HEK293 (cell line): Measurements from ENCODE around the gene TMCO1.

Source experiments
- CTCF ChIA-PET: fragments of 350-600 bp; formaldehyde crosslinking; extraction: SDS; loops from one replicate; lab custom pipeline; 2021; ENCODE audit warnings: antibody characterized with exemption; lab: Yijun Ruan, JAX
- POLR2A ChIA-PET: fragments of 300-600 bp; formaldehyde crosslinking; extraction: SDS; loops from one replicate; lab custom pipeline; 2020; ENCODE audit warnings: antibody characterized with exemption, inconsistent platforms; lab: Yijun Ruan, JAX
- H3K27ac ChIP-seq: fragments of 200-500 bp; sonication (Bioruptor generic); 2 replicates; pipeline ENCODE4 v1.5.1; 2014; ENCODE audit warnings: low read depth, low read length, control low read depth, inconsistent platforms; ENCODE audit errors: extremely low read depth
- H3K36me3 ChIP-seq, 2 experiments: fragments of 200-500 bp in 1 of 2; sonication (Bioruptor generic) in 1 of 2; 1 replicate in 1 of 2; 2 replicates in 1 of 2; pipeline ENCODE4 v1.5.1; 2014 to 2017; ENCODE audit warnings: inconsistent platforms in 2 of 2, low read length in 2 of 2; ENCODE audit not compliant: control insufficient read depth in 2 of 2, insufficient read depth in 1 of 2
- H3K4me1 ChIP-seq: fragments of 200-500 bp; sonication (Bioruptor generic); 2 replicates; pipeline ENCODE4 v1.5.1; 2014; ENCODE audit warnings: mild to moderate bottlenecking, low read length, inconsistent platforms; ENCODE audit not compliant: control insufficient read depth, insufficient read depth
- H3K4me3 ChIP-seq: 2 replicates; pipeline ENCODE4 v1.5.1; 2011; ENCODE audit warnings: low read depth, mild to moderate bottlenecking, control low read depth, low read length, moderate library complexity
- H3K9me3 ChIP-seq: fragments of 200-500 bp; sonication (Bioruptor generic); 2 replicates; pipeline ENCODE4 v1.5.1; 2014; ENCODE audit warnings: low read depth, low read length, inconsistent platforms; ENCODE audit not compliant: control insufficient read depth, insufficient read depth
- EGR2 ChIP-seq: fragments of 450-650 bp; formaldehyde crosslinking; IDR thresholded peaks from 2 replicates; pipeline ENCODE4 v1.5.1; 2016; ENCODE audit warnings: low read depth, missing biosample characterization, missing genetic modification characterization
- KLF1 ChIP-seq: fragments of 450-650 bp; formaldehyde crosslinking; IDR thresholded peaks from 2 replicates; pipeline ENCODE4 v1.5.1; 2016; ENCODE audit warnings: missing biosample characterization, missing genetic modification characterization
- KLF16 ChIP-seq: fragments of 450-650 bp; formaldehyde crosslinking; IDR thresholded peaks from 2 replicates; pipeline ENCODE4 v1.5.1; 2017; ENCODE audit warnings: missing biosample characterization, missing genetic modification characterization
- OSR2 ChIP-seq: fragments of 450-650 bp; formaldehyde crosslinking; IDR thresholded peaks from 2 replicates; pipeline ENCODE4 v1.5.1; 2016; ENCODE audit warnings: missing biosample characterization, missing genetic modification characterization
- OVOL3 ChIP-seq: fragments of 450-650 bp; formaldehyde crosslinking; IDR thresholded peaks from 2 replicates; pipeline ENCODE4 v1.5.1; 2016; ENCODE audit warnings: missing biosample characterization, missing genetic modification characterization
- SP3 ChIP-seq: fragments of 450-650 bp; formaldehyde crosslinking; IDR thresholded peaks from 2 replicates; pipeline ENCODE4 v1.5.1; 2016; ENCODE audit warnings: missing biosample characterization, missing genetic modification characterization
- ZFP37 ChIP-seq: fragments of 450-650 bp; formaldehyde crosslinking; IDR thresholded peaks from 2 replicates; pipeline ENCODE4 v1.5.1; 2016; ENCODE audit warnings: missing biosample characterization, missing genetic modification characterization
- ZNF132 ChIP-seq: fragments of 450-650 bp; formaldehyde crosslinking; IDR thresholded peaks from 2 replicates; pipeline ENCODE4 v1.5.1; 2017; ENCODE audit warnings: missing biosample characterization, missing genetic modification characterization, borderline replicate concordance
- ZNF2 ChIP-seq: fragments of 450-650 bp; formaldehyde crosslinking; IDR thresholded peaks from 2 replicates; pipeline ENCODE4 v1.5.1; 2016; ENCODE audit warnings: missing biosample characterization, missing genetic modification characterization
- ZNF211 ChIP-seq: fragments of 450-650 bp; formaldehyde crosslinking; IDR thresholded peaks from 2 replicates; pipeline ENCODE4 v1.5.1; 2016; ENCODE audit warnings: low read depth, missing biosample characterization, missing genetic modification characterization
- ZNF266 ChIP-seq: fragments of 450-650 bp; formaldehyde crosslinking; IDR thresholded peaks from 2 replicates; pipeline ENCODE4 v1.5.1; 2016; ENCODE audit warnings: missing biosample characterization, missing genetic modification characterization, low read depth
- ZNF335 ChIP-seq: fragments of 450-650 bp; formaldehyde crosslinking; conservative IDR thresholded peaks from 2 replicates; pipeline ENCODE4 v1.5.1; 2016; ENCODE audit warnings: missing biosample characterization, missing genetic modification characterization
- ZNF404 ChIP-seq: fragments of 450-650 bp; formaldehyde crosslinking; IDR thresholded peaks from 2 replicates; pipeline ENCODE4 v1.5.1; 2017; ENCODE audit warnings: missing biosample characterization, missing genetic modification characterization
- ZNF544 ChIP-seq: fragments of 450-650 bp; formaldehyde crosslinking; IDR thresholded peaks from 2 replicates; pipeline ENCODE4 v1.5.0; 2017; ENCODE audit warnings: missing biosample characterization, missing genetic modification characterization
- ZNF600 ChIP-seq: fragments of 450-650 bp; formaldehyde crosslinking; IDR thresholded peaks from 2 replicates; pipeline ENCODE4 v1.5.1; 2016; ENCODE audit warnings: missing biosample characterization, missing genetic modification characterization
- ZNF670 ChIP-seq: fragments of 450-650 bp; formaldehyde crosslinking; IDR thresholded peaks from 2 replicates; pipeline ENCODE4 v1.5.1; 2016; ENCODE audit warnings: missing biosample characterization, missing genetic modification characterization, low read depth
- ZNF837 ChIP-seq: fragments of 450-650 bp; formaldehyde crosslinking; IDR thresholded peaks from 2 replicates; pipeline ENCODE4 v1.5.1; 2016; ENCODE audit warnings: missing biosample characterization, missing genetic modification characterization
- ZSCAN30 ChIP-seq: fragments of 450-650 bp; IDR thresholded peaks from 2 replicates; pipeline ENCODE4 v1.5.1; 2018; ENCODE audit warnings: missing biosample characterization, mild to moderate bottlenecking, missing genetic modification characterization, moderate library complexity
- ZXDB ChIP-seq: fragments of 450-650 bp; formaldehyde crosslinking; IDR thresholded peaks from 2 replicates; pipeline ENCODE4 v1.5.1; 2016; ENCODE audit warnings: missing biosample characterization, missing genetic modification characterization
- TF ChIP-seq, protein P1 (sequence below): fragments of 450-650 bp; formaldehyde crosslinking; IDR thresholded peaks from 2 replicates; pipeline ENCODE4 v1.5.1; 2016; ENCODE audit warnings: missing biosample characterization, missing genetic modification characterization
- TF ChIP-seq, protein P2 (sequence below): fragments of 450-650 bp; formaldehyde crosslinking; conservative IDR thresholded peaks from 2 replicates; pipeline ENCODE4 v1.5.1; 2016; ENCODE audit warnings: low read depth, missing biosample characterization, missing genetic modification characterization

Gene TMCO1

DNA sequence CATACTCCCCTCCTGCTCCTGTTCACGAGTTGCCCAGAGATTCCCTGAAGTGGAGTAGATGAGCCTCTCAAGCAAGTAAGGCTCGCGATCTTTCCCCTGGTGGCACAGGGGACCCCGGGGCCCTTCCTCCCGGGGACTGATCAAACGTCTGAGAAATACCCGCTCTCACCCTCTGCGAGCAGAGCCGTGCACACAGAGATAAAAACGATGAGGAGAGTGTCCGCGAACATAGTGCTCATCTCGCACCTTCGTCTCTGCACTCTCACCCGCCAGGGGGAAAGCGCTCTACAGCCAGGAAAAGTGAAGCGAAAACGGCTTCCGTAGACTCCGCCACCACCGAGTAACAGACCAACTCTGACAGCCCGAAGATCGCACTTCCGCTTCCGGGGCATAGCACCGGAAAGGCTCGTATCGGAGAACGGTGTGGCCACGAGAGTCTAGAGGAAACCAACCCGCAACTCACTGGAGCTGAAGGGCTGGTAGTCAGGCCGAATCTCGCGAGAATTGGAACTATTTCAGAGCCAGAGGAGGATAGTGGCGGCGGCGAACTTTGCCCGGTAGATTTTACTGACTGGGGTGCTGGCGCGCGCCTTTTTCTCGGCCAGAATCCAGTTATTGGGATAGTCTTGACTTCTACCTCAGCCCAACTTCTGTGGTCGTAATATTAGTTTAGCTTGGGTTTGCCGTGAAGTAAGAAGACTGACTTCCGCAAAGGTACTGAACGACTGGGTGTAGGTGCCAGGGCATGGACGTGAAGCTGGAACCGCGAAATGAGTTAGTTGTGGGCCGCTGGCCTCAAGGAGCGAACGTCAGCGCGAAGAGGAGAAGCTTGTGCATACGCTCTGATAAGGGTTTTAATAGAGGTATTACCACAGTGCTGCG lies at the start of gene TMCO1 (continued):
- TF ChIP-seq ZSCAN30 (tag by site-specific recombination): peak; percentile 37; the same call in 1 of the 2 replicates
- TF ChIP-seq ZNF335: peak; percentile 94
- no peak for TF ChIP-seq ZNF544 (tag by site-specific recombination)
- no peak for TF ChIP-seq EGR2 (tag by site-specific recombination)
- TF ChIP-seq SP3 (tag by site-specific recombination): peak; percentile 57
- no peak for TF ChIP-seq OSR2 (tag by site-specific recombination)
- TF ChIP-seq ZNF404 (tag by site-specific recombination): no peak
- no peak for TF ChIP-seq KLF1 (tag by site-specific recombination)
- 0 out of 2 replicates have a peak, but pooled peaks have one; percentile 69 for TF ChIP-seq ZFP37 (tag by site-specific recombination)
- 0 out of 2 replicates have a peak, but pooled peaks have one; percentile 20 for TF ChIP-seq OVOL3 (tag by site-specific recombination)
- no peak for TF ChIP-seq ZNF837 (tag by site-specific recombination)
- TF ChIP-seq, protein P1, sequence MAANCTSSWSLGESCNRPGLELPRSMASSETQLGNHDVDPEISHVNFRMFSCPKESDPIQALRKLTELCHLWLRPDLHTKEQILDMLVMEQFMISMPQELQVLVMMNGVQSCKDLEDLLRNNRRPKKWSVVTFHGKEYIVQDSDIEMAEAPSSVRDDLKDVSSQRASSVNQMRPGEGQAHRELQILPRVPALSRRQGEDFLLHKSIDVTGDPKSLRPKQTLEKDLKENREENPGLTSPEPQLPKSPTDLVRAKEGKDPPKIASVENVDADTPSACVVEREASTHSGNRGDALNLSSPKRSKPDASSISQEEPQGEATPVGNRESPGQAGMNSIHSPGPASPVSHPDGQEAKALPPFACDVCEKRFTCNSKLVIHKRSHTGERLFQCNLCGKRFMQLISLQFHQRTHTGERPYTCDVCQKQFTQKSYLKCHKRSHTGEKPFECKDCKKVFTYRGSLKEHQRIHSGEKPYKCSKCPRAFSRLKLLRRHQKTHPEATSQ: no peak
- TF ChIP-seq ZNF132: no peak
- TF ChIP-seq ZNF2: peak; percentile 53; the same call in 1 of the 2 replicates
- TF ChIP-seq ZNF600 (tag by site-specific recombination): peak; percentile 64; the same call in 1 of the 2 replicates
- peak; percentile 73 for TF ChIP-seq ZXDB (tag by site-specific recombination)
- TF ChIP-seq ZNF266: no peak
- peak; percentile 66; the same call in 1 of the 2 replicates for TF ChIP-seq KLF16 (tag by site-specific recombination)
- TF ChIP-seq, protein P2, sequence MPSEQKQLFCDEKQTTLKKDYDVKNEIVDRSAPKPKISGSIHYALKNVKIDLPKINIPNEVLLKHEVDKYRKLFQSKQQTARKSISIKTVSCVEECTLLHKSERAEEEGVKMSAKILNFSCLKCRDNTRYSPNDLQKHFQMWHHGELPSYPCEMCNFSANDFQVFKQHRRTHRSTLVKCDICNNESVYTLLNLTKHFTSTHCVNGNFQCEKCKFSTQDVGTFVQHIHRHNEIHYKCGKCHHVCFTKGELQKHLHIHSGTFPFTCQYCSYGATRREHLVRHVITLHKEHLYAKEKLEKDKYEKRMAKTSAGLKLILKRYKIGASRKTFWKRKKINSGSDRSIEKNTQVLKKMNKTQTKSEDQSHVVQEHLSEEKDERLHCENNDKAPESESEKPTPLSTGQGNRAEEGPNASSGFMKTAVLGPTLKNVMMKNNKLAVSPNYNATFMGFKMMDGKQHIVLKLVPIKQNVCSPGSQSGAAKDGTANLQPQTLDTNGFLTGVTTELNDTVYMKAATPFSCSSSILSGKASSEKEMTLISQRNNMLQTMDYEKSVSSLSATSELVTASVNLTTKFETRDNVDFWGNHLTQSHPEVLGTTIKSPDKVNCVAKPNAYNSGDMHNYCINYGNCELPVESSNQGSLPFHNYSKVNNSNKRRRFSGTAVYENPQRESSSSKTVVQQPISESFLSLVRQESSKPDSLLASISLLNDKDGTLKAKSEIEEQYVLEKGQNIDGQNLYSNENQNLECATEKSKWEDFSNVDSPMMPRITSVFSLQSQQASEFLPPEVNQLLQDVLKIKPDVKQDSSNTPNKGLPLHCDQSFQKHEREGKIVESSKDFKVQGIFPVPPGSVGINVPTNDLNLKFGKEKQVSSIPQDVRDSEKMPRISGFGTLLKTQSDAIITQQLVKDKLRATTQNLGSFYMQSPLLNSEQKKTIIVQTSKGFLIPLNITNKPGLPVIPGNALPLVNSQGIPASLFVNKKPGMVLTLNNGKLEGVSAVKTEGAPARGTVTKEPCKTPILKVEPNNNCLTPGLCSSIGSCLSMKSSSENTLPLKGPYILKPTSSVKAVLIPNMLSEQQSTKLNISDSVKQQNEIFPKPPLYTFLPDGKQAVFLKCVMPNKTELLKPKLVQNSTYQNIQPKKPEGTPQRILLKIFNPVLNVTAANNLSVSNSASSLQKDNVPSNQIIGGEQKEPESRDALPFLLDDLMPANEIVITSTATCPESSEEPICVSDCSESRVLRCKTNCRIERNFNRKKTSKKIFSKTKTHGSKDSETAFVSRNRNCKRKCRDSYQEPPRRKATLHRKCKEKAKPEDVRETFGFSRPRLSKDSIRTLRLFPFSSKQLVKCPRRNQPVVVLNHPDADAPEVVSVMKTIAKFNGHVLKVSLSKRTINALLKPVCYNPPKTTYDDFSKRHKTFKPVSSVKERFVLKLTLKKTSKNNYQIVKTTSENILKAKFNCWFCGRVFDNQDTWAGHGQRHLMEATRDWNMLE: peak; percentile 100

DNA sequence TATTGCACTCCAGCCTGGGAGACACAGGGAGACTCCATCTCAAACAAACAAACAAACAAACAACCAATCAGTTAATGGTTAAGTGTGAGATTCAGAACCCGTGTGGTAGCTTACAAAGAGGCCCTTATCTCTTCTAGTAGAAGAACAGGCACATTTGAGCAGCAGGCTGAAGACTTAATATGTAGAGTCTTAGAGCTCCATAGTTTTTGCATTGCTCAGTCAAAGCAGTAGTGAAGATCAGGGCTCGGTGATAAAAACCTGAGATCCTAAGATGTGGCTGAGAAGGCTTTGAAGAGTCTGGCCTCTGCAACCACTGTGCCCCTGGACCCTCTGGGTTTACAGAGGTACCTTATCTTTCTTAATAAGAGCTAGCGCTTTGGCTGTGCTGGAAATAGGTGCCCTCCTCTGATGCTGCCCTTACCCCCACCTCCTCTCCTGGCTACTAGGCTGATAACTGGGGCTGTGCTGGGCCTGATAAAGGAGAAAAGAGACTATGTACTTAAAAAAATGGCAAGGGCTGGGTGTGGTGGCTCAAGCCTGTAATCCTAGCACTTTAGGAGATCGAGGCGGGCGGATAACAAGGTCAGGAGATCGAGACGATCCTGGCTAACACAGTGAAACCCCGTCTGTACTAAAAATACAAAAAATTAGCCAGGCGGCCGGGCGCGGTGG lies 48.3 kb upstream of the TMCO1 start:
- H3K27ac ChIP-seq: no peak overlapping the region
- H3K36me3 ChIP-seq: no peaks in the 10 kb centered on the region
- H3K4me1 ChIP-seq: no peaks in the 10 kb centered on the region
- CTCF ChIA-PET: interaction anchor here (0.6 kb wide), 1 partner anchor 31 kb away, joined by 3 read pairs; no protein-coding TSS in a partner anchor
- no peaks in the 10 kb centered on the region for H3K9me3 ChIP-seq
- H3K4me3 ChIP-seq: no peak overlapping the region
- POLR2A ChIA-PET: interaction anchor here (2.2 kb wide), 1 partner anchor 11 kb away, joined by 7 read pairs; the partner anchor contains the start of gene UCK2
- no peak for TF ChIP-seq ZNF211 (tag by site-specific recombination)
- TF ChIP-seq ZNF670: no peak
